GM19351 (cell line): ENCODE results near the gene CDC20.
A peak's percentile ranks its signal among the peaks of the same experiment; 100 is the strongest.

Experiments used
- ATAC-seq: cut with Tn5 transposase; IDR thresholded peaks from one replicate; pipeline ENCODE4 v1.9.1; 2021; ENCODE audit warnings: mild to moderate bottlenecking, moderate library complexity; ENCODE audit not compliant: unreplicated experiment

The CDC20 gene

DNA sequence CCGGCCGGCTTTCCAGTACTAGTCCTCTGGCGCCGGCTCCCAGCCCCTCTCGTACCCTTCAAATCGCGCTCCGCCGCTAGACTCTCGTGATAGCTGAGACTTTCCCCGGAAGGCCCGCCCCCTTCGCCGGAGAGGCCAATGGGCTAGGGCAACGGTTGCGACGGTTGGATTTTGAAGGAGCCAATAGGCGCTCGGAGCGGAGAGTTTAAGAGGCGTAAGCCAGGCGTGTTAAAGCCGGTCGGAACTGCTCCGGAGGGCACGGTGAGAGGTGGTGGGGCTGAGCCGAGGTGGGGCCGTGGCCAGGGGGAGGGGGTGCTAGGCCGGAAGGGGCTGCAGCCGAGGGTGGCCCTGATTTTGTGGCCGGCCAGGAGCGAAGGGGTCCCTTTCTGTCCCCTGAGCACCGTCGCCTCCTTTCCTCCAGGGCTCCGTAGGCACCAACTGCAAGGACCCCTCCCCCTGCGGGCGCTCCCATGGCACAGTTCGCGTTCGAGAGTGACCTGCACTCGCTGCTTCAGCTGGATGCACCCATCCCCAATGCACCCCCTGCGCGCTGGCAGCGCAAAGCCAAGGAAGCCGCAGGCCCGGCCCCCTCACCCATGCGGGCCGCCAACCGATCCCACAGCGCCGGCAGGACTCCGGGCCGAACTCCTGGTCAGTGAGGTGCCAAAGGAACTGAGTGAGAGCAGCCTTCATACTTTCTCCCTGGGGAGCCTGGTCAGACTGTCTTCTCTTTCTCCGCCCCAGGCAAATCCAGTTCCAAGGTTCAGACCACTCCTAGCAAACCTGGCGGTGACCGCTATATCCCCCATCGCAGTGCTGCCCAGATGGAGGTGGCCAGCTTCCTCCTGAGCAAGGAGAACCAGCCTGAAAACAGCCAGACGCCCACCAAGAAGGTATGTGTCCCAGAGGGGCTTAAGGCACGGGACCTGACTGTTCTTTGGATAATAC, at the start of gene CDC20:
TSS of gene CDC20 (plus strand) at position 236 of the 948 bp plus-strand sequence. CDS start at position 471, 235 bp downstream.
- peak; percentile 96 for ATAC-seq

DNA sequence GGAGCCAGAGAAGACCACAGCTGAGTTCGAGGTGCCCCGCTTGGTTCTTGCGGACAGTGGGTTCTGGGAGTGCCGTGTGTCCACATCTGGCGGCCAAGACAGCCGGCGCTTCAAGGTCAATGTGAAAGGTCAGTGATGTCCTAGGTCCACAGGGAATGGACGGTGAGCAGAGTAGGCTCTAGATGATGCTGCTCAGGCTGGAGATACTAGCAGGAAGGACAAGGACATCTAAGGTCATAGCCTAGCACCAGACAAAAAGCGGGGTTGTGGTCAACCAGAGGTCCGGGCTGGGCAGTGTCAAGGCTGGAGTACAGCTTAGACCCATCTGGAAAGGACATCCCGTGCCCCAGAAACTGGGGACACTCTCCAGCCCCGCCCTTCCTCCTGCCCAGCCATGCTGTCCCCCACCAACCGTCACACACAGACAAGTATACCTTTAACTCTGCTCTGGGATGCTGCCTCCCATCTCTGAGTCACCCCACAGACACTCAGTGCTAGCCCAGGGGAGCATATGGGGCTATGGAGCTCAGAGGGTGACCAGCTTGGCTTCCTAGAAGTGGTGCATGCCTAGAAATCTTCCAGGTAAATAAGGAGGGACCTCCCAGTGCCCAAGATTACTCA, 49.3 kb upstream of the CDC20 start:
- no peak for ATAC-seq

DNA sequence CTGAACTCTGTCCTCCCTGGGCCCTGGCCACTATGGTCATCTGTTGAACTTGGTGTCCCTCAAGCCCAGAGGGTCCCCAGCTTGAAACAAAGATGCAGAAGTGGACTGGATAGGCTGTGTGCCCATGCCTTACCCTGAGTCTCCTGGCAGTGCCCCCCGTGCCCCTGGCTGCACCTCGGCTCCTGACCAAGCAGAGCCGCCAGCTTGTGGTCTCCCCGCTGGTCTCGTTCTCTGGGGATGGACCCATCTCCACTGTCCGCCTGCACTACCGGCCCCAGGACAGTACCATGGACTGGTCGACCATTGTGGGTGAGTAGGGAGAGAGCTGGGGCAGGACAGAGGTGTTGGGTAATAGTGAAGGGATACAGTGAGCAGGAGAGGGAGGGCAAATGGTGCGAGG, 47.3 kb upstream of the CDC20 start:
- ATAC-seq: no peak

DNA sequence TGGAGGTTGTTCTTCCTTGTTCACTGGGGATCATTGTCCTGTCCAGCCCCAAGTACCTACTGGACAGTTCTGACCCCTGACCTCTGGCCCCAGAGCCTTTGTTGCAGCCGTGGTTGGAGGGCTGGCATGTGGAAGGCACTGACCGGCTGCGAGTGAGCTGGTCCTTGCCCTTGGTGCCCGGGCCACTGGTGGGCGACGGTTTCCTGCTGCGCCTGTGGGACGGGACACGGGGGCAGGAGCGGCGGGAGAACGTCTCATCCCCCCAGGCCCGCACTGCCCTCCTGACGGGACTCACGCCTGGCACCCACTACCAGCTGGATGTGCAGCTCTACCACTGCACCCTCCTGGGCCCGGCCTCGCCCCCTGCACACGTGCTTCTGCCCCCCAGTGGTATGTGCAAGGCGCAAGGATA, 46.6 kb upstream of the CDC20 start:
- no peak for ATAC-seq

DNA sequence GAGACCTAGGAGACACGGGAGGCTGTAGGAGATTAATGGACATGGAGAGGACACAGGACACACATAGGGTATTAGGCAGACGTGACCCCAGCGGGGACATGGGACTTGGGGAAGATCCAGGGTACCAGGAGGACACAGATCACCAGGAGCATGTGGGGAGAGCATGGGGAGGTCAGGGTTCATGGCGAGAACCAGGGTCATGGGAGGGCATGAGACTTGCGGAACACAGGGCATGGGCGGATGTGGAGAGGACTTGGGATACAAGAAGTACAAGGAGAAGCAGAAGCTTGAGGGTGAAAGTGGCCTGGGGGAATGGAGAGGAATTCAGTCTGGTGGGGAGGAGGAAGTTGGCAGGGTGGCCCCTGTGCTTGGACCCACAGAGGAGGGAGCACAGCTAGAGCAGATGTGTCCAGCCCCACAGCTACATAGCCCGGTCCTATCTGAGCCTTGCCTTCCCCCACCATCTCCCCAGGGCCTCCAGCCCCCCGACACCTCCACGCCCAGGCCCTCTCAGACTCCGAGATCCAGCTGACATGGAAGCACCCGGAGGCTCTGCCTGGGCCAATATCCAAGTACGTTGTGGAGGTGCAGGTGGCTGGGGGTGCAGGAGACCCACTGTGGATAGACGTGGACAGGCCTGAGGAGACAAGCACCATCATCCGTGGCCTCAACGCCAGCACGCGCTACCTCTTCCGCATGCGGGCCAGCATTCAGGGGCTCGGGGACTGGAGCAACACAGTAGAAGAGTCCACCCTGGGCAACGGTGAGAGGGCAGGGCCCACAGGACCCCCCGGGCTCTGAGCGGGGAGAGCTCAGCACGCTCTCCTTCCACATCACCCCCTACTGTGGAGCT, 45.9 kb upstream of the CDC20 start:
- no peak for ATAC-seq

DNA sequence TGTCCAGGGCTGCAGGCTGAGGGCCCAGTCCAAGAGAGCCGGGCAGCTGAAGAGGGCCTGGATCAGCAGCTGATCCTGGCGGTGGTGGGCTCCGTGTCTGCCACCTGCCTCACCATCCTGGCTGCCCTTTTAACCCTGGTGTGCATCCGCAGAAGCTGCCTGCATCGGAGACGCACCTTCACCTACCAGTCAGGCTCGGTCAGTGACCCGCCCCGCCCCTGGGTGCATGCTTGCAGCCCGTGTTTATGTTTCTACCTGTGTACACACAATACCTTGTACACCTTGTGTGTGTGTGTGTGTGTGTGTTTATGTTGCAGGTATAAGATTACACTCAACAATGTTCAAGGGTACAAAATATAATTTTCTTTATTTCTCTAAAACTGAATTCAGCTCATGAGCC, 45.0 kb upstream of the CDC20 start:
- ATAC-seq: no peak

DNA sequence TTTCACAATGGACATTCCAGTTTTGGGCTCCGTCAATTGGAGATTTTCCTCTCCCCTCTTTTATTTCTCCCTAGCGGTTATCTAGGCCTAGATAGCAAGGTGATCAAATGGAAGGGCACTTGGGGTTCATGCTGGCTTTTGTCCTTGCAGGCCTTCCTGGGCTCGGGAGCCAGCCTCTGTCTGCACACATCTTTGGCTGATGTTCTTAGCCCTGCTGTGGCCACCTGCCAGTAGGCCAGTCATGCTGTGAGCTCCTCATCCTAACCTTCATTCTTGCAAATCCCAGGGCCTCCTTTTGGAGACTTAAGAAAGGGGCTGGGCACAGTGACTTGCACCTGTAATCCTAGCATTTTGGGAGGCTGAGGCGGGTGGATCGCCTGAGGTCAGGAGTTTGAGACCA, 44.5 kb upstream of the CDC20 start:
- no peak for ATAC-seq

DNA sequence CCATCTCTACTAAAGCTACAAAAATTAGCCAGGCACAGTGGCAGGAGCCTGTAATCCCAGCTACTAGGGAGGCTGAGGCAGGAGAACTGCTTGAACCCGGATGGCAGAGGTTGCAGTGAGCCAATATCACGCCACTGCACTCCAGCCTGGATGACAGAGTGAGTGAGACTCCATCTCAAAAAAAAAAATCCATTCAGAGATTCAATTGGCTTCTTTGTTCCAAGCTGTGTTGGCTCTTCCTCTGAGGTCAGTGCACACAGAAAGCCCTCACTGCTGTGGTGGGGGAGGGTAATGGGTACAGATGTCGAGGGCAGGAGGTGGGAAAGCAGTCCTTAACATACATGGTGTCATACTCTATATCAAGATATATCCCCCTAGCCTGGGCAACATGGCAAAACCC, 43.3 kb upstream of the CDC20 start:
- no peak for ATAC-seq

DNA sequence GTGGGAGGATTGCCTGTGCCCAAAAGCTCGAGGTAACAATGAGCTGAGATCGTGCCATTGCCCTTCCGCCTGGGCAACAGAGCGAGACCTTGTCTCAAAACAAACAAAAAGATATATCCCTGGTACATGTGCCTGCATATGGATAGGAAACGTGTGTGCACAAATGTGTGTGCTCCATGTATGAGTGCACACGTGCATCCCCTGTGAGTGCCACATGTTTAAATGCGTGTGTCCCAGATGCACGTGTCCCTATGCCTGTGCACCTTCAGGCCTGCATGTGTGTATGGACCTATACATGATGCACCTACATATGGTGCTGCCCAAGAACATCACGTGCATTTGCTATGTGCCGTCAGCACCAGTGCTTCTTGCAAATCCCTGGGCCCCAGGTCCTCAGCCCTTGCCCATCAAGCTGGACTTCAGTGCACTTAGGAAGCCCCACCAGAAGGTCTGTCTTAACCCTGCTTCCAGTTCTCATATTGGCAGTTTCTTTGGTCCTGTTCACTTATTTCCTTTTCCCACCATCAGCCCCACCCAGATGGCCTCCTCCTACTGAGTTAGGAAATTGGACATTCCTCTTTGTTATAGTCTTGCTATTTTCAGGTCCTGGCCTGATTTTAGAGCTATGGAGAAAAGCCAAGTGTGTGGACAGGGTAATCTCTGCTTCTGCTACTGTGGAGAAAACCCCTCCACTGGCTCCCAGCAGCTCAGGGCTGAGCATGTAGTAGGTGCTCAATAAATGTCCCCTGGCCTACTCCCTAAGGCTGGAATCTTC, 42.6 kb upstream of the CDC20 start:
- ATAC-seq: no peak

DNA sequence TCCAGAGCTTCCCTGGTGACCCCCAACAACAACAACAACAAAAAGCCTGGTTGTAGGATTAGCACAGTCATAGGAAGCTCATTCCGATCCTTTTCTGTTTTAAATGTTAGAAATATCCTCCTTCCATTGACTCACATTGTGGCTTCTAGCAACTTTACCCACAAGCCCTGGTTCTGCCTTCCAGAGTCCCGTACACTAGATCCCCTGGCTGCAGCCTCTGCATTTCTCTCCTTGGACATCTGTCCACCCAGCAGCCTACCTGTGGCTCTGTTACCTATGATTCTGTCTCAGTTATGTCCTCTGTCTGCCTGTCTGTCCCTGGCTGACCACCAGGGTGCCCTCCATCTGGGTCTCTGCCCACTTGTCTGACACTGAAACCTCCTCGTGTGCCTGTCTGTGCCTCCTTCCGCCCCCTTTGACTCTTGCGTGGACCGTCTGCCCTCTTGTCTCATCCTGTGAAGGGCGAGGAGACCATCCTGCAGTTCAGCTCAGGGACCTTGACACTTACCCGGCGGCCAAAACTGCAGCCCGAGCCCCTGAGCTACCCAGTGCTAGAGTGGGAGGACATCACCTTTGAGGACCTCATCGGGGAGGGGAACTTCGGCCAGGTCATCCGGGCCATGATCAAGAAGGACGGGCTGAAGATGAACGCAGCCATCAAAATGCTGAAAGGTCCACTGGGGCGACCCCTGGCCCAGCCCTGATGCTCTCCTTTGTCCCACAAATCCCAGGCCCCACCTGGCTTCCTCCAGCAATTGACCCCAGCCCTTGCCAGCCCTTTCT, 41.9 kb upstream of the CDC20 start:
- ATAC-seq: no peak

DNA sequence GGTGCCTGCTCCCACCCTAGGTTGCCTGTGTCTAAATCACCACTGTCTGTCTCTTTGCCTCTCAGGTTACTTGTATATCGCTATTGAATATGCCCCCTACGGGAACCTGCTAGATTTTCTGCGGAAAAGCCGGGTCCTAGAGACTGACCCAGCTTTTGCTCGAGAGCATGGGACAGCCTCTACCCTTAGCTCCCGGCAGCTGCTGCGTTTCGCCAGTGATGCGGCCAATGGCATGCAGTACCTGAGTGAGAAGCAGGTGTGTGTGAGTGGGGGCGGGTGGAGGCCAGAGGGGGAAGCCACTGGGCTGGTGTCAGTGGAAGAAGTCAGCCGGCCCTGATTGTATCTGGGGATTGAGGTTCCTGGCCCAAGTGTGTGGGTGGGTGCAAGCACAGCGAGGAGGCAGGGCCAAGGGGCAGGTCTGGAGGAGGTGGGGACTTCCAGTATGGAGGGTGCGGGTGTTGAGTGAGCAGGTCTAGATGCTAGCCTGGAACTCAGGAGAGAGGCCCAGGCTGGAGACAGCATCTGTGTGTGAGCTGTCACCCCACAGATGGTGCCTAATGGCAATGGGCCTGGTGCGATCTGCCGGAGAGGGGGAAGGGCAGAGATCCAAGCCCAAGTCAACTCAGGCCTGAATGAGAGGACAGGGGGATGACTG, 40.8 kb upstream of the CDC20 start:
- no peak for ATAC-seq

DNA sequence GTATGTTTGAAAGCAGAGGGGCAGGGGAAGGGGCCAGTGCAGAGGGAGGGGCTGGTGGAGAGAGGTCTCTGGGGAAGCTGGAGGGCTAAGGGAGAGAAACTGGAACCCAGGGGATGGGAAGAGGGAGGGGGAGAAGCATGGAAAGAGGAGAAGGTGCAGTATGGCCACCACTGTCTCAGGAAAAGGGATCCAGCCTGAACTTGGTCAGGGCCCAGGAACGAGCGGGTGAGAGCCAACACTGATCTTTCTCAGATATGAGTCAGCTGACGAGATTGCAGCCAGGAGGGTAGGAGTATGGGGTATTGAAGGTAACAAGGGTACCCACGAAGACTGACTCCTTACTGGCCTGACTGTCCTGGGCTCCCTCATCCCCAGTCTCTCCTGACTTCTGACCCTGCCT, 40.0 kb upstream of the CDC20 start:
- ATAC-seq: no peak

DNA sequence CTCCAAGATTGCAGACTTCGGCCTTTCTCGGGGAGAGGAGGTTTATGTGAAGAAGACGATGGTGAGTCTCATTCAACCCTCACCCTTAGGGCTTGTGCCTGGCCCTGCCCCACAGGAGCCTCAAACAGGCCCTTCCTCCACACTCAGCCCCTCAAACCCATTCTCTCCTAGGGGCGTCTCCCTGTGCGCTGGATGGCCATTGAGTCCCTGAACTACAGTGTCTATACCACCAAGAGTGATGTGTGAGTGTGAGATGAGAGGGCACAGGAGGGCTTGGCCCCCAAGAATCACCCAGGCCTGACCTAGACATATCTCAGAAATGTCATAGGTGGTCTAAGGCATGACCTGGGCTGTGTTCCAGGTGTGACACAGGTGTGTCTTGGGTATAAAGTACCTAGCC, 39.5 kb upstream of the CDC20 start:
- ATAC-seq: no peak

DNA sequence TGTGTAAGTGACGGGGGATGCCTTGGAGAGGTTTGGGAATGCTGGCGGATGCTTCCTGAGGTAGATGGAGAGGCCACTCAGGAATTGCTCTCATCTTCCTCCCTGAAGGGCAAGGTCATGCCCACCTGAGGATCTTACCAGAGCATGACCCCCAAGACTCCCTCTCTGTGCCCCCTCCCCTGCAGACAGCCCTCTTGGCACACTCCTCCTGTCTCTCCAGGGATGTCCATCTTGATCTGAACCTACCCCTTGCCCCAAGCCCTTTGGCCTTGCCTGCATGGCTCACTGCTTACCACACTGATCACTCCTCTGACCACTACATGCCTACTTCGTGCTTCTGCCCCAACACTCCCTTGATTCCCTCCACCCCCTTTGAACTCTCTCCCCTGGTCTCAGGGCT, 39.0 kb upstream of the CDC20 start:
- no peak for ATAC-seq

DNA sequence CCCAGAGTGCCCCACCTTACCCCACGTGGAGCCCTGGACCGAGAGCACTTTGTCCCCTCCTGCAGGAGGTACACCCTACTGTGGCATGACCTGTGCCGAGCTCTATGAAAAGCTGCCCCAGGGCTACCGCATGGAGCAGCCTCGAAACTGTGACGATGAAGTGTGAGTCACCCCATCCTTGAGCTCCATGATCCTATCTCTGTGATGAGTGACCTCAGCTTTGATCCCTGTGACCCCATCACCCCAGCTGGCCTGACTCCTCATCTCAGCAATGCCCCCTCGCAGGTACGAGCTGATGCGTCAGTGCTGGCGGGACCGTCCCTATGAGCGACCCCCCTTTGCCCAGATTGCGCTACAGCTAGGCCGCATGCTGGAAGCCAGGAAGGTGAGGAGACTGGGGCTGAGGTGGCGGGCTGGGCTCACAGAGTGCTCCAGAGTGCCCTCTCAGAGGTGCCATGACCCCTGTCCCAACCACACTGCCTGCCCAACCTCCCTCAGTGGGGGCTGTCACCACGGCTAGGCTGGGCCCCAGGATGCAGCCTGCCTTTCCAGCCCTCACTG, 37.4 kb upstream of the CDC20 start:
- no peak for ATAC-seq

DNA sequence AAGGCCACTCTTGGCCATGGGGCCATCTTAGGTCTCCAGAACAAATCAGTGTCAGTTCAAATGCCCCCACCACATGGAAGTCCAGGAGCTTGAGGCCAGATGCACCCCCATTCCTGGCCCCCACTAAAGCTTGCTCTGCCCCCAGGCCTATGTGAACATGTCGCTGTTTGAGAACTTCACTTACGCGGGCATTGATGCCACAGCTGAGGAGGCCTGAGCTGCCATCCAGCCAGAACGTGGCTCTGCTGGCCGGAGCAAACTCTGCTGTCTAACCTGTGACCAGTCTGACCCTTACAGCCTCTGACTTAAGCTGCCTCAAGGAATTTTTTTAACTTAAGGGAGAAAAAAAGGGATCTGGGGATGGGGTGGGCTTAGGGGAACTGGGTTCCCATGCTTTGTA, 36.3 kb upstream of the CDC20 start:
- no peak for ATAC-seq

DNA sequence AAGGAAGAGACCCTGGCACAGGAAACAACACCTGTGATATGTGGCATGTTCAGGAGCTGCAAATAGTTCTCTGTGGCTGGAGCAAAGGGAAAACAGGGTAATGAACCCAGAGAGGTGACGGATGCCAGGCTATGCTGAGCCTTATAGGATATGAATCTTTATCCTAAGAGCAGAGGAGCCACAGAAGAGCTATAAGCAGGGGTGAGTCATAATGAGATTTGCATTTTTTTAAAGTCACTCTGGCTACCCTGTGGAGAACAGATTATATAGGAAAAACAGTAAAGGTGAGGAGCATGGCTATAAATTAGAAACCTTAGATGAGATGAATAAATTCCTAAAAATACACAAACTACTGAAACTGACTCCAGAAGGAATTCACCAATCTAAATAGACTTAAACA, 34.0 kb upstream of the CDC20 start:
- ATAC-seq: no peak

DNA sequence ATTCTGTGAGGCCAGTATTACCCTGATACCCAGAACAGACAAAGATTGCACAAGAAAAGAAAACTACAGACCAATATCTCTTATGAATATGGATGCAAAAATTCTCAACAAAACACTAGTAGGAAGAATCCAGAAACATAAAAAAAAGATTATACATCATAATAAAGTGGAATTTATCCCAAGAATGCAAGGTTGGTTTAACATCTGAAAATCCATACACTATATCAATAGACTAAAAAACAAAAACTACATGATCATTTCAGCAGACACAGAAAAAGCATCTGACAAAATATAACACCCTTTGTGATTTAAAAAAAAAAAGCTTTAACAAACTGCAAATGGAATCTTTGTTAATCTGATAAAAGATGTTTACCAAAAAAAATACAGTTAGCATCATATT, 33.4 kb upstream of the CDC20 start:
- ATAC-seq: no peak
